OCI-LY3 (cell line): ENCODE data around the gene CREBBP.

ENCODE experiments used
- H2AFZ ChIP-seq: fragments of 200-600, 300-600 bp; shearing (Covaris generic); 2 replicates; pipeline ENCODE4 v1.6.0; 2014; ENCODE audit warnings: antibody characterized with exemption, low read depth, low read length
- H3K27ac ChIP-seq: fragments of 200-600, 300-600 bp; sonication (generic); 2 replicates; pipeline ENCODE4 v1.5.1; 2014; ENCODE audit warnings: mild to moderate bottlenecking, low read length, moderate library complexity, mixed read lengths
- H3K27me3 ChIP-seq: fragments of 200-600, 300-600 bp; sonication (generic); 2 replicates; pipeline ENCODE4 v1.6.1; 2014; ENCODE audit warnings: low read depth, low read length, mixed read lengths
- H3K36me3 ChIP-seq: fragments of 200-600, 300-600 bp; sonication (generic); replicated peaks from 2 replicates; pipeline ENCODE3; 2014; ENCODE audit warnings: low read depth, low read length, mixed read lengths
- H3K4me1 ChIP-seq: fragments of 300-600, 200-600 bp; sonication (generic); 2 replicates; pipeline ENCODE4 v1.6.1; 2014; ENCODE audit warnings: low read length, mixed read lengths
- H3K4me2 ChIP-seq: fragments of 200-600, 300-600 bp; sonication (generic); 2 replicates; pipeline ENCODE4 v1.6.1; 2014; ENCODE audit warnings: low read length, mixed read lengths
- H3K4me3 ChIP-seq: fragments of 300-600, 200-600 bp; sonication (generic); 2 replicates; pipeline ENCODE4 v1.5.1; 2014; ENCODE audit warnings: antibody characterized with exemption, mild to moderate bottlenecking, low read length, moderate library complexity
- H3K79me2 ChIP-seq: fragments of 300-600, 200-600 bp; shearing (Covaris generic); 2 replicates; pipeline ENCODE4 v1.6.1; 2014; ENCODE audit warnings: mild to moderate bottlenecking, low read length, mixed read lengths
- H3K9ac ChIP-seq: fragments of 300-600, 200-600 bp; shearing (Covaris generic); 2 replicates; pipeline ENCODE4 v1.6.0; 2014; ENCODE audit warnings: mild to moderate bottlenecking, low read length, moderate library complexity
- H3K9me3 ChIP-seq: fragments of 200-600, 300-600 bp; shearing (Covaris generic); 2 replicates; pipeline ENCODE4 v1.6.1; 2014; ENCODE audit warnings: low read length, mixed read lengths; ENCODE audit not compliant: insufficient read depth
- H4K20me1 ChIP-seq: fragments of 200-600, 300-600 bp; sonication (generic); 2 replicates; pipeline ENCODE4 v1.6.1; 2016; ENCODE audit warnings: low read length, mixed read lengths; ENCODE audit not compliant: insufficient read depth
- CTCF ChIP-seq: fragments of 200-600, 300-600 bp; sonication (generic); IDR thresholded peaks from 2 replicates; pipeline ENCODE4 v1.5.1; 2014; ENCODE audit warnings: antibody characterized with exemption, low read length, low read depth
- EZH2phosphoT487 ChIP-seq: fragments of 200-600 bp; shearing (Covaris generic); IDR thresholded peaks from 2 replicates; pipeline ENCODE4 v1.6.1; 2018; ENCODE audit warnings: antibody characterized with exemption, mixed run types, low read depth

Gene CREBBP

GRCh38 chr16:3698941-3699340, 181.6 kb downstream of the CREBBP start:
- H3K79me2 ChIP-seq = peaks cover 93% of the 10 kb centered on the region
- peaks cover 16% of the 10 kb centered on the region for H3K4me1 ChIP-seq
- H3K27ac ChIP-seq = no peak overlapping the region
- H3K9me3 ChIP-seq = no peaks in the 10 kb centered on the region
- TF ChIP-seq CTCF (no peak), EZH2phosphoT487 (no peak)
- peaks cover 7% of the 10 kb centered on the region for H4K20me1 ChIP-seq
- H3K4me3 ChIP-seq = no peak overlapping the region
- peaks cover 17% of the 10 kb centered on the region for H3K36me3 ChIP-seq
- no peak overlapping the region for H3K9ac ChIP-seq
- no peak overlapping the region for H2AFZ ChIP-seq
- no peaks in the 10 kb centered on the region for H3K27me3 ChIP-seq
- no peak overlapping the region for H3K4me2 ChIP-seq

GRCh38 chr16:3696425-3697218, 183.9 kb downstream of the CREBBP start:
- H4K20me1 ChIP-seq = peaks cover 7% of the 10 kb centered on the region
- H3K27me3 ChIP-seq = no peaks in the 10 kb centered on the region
- no peak overlapping the region for H3K9ac ChIP-seq
- no peak for TF ChIP-seq EZH2phosphoT487
- no peak for TF ChIP-seq CTCF
- peaks cover 87% of the 10 kb centered on the region for H3K79me2 ChIP-seq
- H3K9me3 ChIP-seq = no peaks in the 10 kb centered on the region
- H3K36me3 ChIP-seq = peaks cover 15% of the 10 kb centered on the region
- peaks cover 16% of the 10 kb centered on the region for H3K4me1 ChIP-seq
- H3K27ac ChIP-seq = no peak overlapping the region
- no peak overlapping the region for H2AFZ ChIP-seq
- no peak overlapping the region for H3K4me3 ChIP-seq
- peak overlapping the region; percentile 43; the same call in 1 of the 2 replicates for H3K4me2 ChIP-seq

- TF ChIP-seq EZH2phosphoT487 (no peak), CTCF (no peak)
- Histone ChIP-seq H3K4me2 (peak overlapping the region; percentile 43), H3K9ac (no peak overlapping the region), H4K20me1 (peaks cover 7% of the 10 kb centered on the region), H3K4me3 (peak overlapping the region; percentile 1; the same call in 1 of the 2 replicates), H3K79me2 (peaks cover 84% of the 10 kb centered on the region), H3K27ac (peak overlapping the region; percentile 48), H2AFZ (no peak overlapping the region), H3K27me3 (no peaks in the 10 kb centered on the region), H3K36me3 (peaks cover 15% of the 10 kb centered on the region), H3K4me1 (peaks cover 16% of the 10 kb centered on the region), H3K9me3 (no peaks in the 10 kb centered on the region)
Observed at GRCh38 chr16:3695610-3696369, 184.7 kb downstream of the CREBBP start.

GRCh38 chr16:3694051-3694450, 186.5 kb downstream of the CREBBP start:
- no peak overlapping the region for H3K9ac ChIP-seq
- H3K27me3 ChIP-seq = no peaks in the 10 kb centered on the region
- peaks cover 71% of the 10 kb centered on the region for H3K79me2 ChIP-seq
- no peak overlapping the region for H3K4me3 ChIP-seq
- no peak overlapping the region for H3K4me2 ChIP-seq
- TF ChIP-seq EZH2phosphoT487 (no peak), CTCF (no peak)
- peaks cover 23% of the 10 kb centered on the region for H3K36me3 ChIP-seq
- no peak overlapping the region for H2AFZ ChIP-seq
- peaks cover 16% of the 10 kb centered on the region for H3K4me1 ChIP-seq
- H4K20me1 ChIP-seq = peaks cover 7% of the 10 kb centered on the region
- no peak overlapping the region for H3K27ac ChIP-seq
- no peaks in the 10 kb centered on the region for H3K9me3 ChIP-seq
